HepG2 (cell line): Measurements from ENCODE around the gene TMEM14C. TPM values are rescaled to one million over a fixed set of nuclear protein-coding genes. Genes with fewer than 3 reads are reported as not detected.

Source experiments
- ATF7-NPFF ChIP-seq: sonication (generic); formaldehyde crosslinking; IDR thresholded peaks from 2 replicates; pipeline ENCODE4 v1.8.1; 2023; ENCODE audit warnings: mild to moderate bottlenecking, low read depth, missing genetic modification reagents, moderate library complexity
- CREBL2 ChIP-seq: sonication (generic); formaldehyde crosslinking; IDR thresholded peaks from 2 replicates; pipeline ENCODE4 v1.8.1; 2023; ENCODE audit warnings: missing genetic modification reagents, mild to moderate bottlenecking, borderline replicate concordance
- DPF2 ChIP-seq: sonication (generic); formaldehyde crosslinking; IDR thresholded peaks from 2 replicates; pipeline ENCODE4 v1.4.0; 2020; ENCODE audit warnings: mild to moderate bottlenecking, low read depth, missing genetic modification reagents, borderline replicate concordance
- FLYWCH1 ChIP-seq: sonication (generic); formaldehyde crosslinking; IDR thresholded peaks from 2 replicates; pipeline ENCODE4 v1.8.1; 2023; ENCODE audit warnings: mild to moderate bottlenecking, missing genetic modification reagents
- JUN ChIP-seq: sonication (generic); formaldehyde crosslinking; IDR thresholded peaks from 2 replicates; pipeline ENCODE4 v1.4.0; 2020; ENCODE audit warnings: mild to moderate bottlenecking, missing genetic modification reagents
- MED13 ChIP-seq: sonication (generic); formaldehyde crosslinking; IDR thresholded peaks from 2 replicates; pipeline ENCODE4 v1.5.0; 2020; ENCODE audit warnings: missing genetic modification reagents
- MLLT10 ChIP-seq: sonication (generic); formaldehyde crosslinking; IDR thresholded peaks from 2 replicates; pipeline ENCODE4 v1.4.0; 2020; ENCODE audit warnings: missing genetic modification reagents
- MZF1 ChIP-seq: sonication (generic); formaldehyde crosslinking; IDR thresholded peaks from 2 replicates; pipeline ENCODE4 v1.8.1; 2023; ENCODE audit warnings: mild to moderate bottlenecking, missing genetic modification reagents, borderline replicate concordance
- SIX4 ChIP-seq: sonication (generic); formaldehyde crosslinking; IDR thresholded peaks from 2 replicates; pipeline ENCODE4 v1.4.0; 2020; ENCODE audit warnings: missing genetic modification reagents
- STAT5B ChIP-seq: sonication (generic); formaldehyde crosslinking; IDR thresholded peaks from 2 replicates; pipeline ENCODE4 v1.4.0; 2020; ENCODE audit warnings: missing genetic modification reagents
- SUZ12 ChIP-seq: fragments of 150-350 bp; IDR thresholded peaks from 2 replicates; pipeline ENCODE4 v1.6.1; 2014; ENCODE audit warnings: low read depth, low read length
- SYNCRIP ChIP-seq: fragments of 200-400 bp; formaldehyde crosslinking; IDR thresholded peaks from 2 replicates; pipeline ENCODE4 v1.6.1; 2018; ENCODE audit warnings: mild to moderate bottlenecking, low read depth, low read length; ENCODE audit not compliant: insufficient read depth
- TOE1 ChIP-seq: sonication (generic); formaldehyde crosslinking; IDR thresholded peaks from 2 replicates; pipeline ENCODE4 v1.4.0; 2020; ENCODE audit warnings: mild to moderate bottlenecking, missing genetic modification reagents
- TP53 ChIP-seq: sonication (generic); formaldehyde crosslinking; conservative IDR thresholded peaks from 2 replicates; pipeline ENCODE4 v1.4.0; 2020; ENCODE audit warnings: missing genetic modification reagents
- ZNF224 ChIP-seq: sonication (generic); formaldehyde crosslinking; IDR thresholded peaks from 2 replicates; pipeline ENCODE4 v1.5.0; 2020; ENCODE audit warnings: mild to moderate bottlenecking, missing genetic modification reagents
- ZNF235 ChIP-seq: sonication (generic); formaldehyde crosslinking; IDR thresholded peaks from 2 replicates; pipeline ENCODE4 v1.8.1; 2023; ENCODE audit warnings: mild to moderate bottlenecking, missing genetic modification reagents, borderline replicate concordance
- ZNF350 ChIP-seq: sonication (generic); formaldehyde crosslinking; IDR thresholded peaks from 2 replicates; pipeline ENCODE4 v1.4.0; 2020; ENCODE audit warnings: mild to moderate bottlenecking, low read depth, missing genetic modification reagents, borderline replicate concordance
- ZNF549 ChIP-seq: sonication (generic); formaldehyde crosslinking; IDR thresholded peaks from 2 replicates; pipeline ENCODE4 v1.5.0; 2020; ENCODE audit warnings: missing genetic modification reagents
- ZNF570 ChIP-seq: sonication (generic); formaldehyde crosslinking; IDR thresholded peaks from 2 replicates; pipeline ENCODE4 v1.4.0; 2020; ENCODE audit warnings: mild to moderate bottlenecking, missing genetic modification reagents, borderline replicate concordance
- ZNF572 ChIP-seq: sonication (generic); formaldehyde crosslinking; IDR thresholded peaks from 2 replicates; pipeline ENCODE4 v1.5.1; 2020; ENCODE audit warnings: mild to moderate bottlenecking, missing genetic modification reagents
- ZNF652 ChIP-seq: IDR thresholded peaks from 2 replicates; pipeline ENCODE4 v1.6.1; 2016; ENCODE audit warnings: low read depth, borderline replicate concordance
- ZNF781 ChIP-seq: sonication (generic); formaldehyde crosslinking; IDR thresholded peaks from 2 replicates; pipeline ENCODE4 v1.5.1; 2020; ENCODE audit warnings: borderline replicate concordance, mild to moderate bottlenecking, missing genetic modification reagents; ENCODE audit errors: not compliant biosample characterization
- ZSCAN9 ChIP-seq: IDR thresholded peaks from 2 replicates; pipeline ENCODE4 v1.6.1; 2016; ENCODE audit warnings: borderline replicate concordance
- polyA plus RNA-seq, 8 experiments: library from polyadenylated mRNA; depleted of rRNA in 3 of 8; stranded (reverse) in 7 of 8; unstranded in 1 of 8; fragments of >200 nt; fragmentation: Illumina TruSeq in 4 of 8; extraction: Trizol in 4 of 8; gene quantifications; 2 replicates each; pipeline versions ENCODE4 v1.2.1 to v1.2.3, GENCODE V29; 2011 to 2016; ENCODE audit warnings: low read depth in 4 of 8, missing spikeins in 1 of 8, mixed read lengths in 1 of 8; ENCODE audit not compliant: insufficient read depth in 1 of 8
- total RNA-seq, 5 experiments: library from RNA; depleted of rRNA; stranded (reverse); fragments of >200 nt; fragmentation: Illumina TruSeq; extraction: Trizol; gene quantifications; 2 replicates each; pipeline ENCODE4 v1.2.3, GENCODE V29; 2016; ENCODE audit warnings: low read depth in 1 of 5
- TF ChIP-seq, protein P1 (sequence below): sonication (generic); formaldehyde crosslinking; IDR thresholded peaks from 2 replicates; pipeline ENCODE4 v1.4.0; 2020; ENCODE audit warnings: missing genetic modification reagents
- TF ChIP-seq, protein P2 (sequence below): sonication (generic); formaldehyde crosslinking; IDR thresholded peaks from 2 replicates; pipeline ENCODE4 v1.4.0; 2020; ENCODE audit warnings: missing genetic modification reagents

TMEM14C gene
- total and polyA plus RNA-seq, 2 of the 13 experiments (the other 11 are each of a cell fraction or from before 2014, with no cell fraction given) = 184 TPM

DNA sequence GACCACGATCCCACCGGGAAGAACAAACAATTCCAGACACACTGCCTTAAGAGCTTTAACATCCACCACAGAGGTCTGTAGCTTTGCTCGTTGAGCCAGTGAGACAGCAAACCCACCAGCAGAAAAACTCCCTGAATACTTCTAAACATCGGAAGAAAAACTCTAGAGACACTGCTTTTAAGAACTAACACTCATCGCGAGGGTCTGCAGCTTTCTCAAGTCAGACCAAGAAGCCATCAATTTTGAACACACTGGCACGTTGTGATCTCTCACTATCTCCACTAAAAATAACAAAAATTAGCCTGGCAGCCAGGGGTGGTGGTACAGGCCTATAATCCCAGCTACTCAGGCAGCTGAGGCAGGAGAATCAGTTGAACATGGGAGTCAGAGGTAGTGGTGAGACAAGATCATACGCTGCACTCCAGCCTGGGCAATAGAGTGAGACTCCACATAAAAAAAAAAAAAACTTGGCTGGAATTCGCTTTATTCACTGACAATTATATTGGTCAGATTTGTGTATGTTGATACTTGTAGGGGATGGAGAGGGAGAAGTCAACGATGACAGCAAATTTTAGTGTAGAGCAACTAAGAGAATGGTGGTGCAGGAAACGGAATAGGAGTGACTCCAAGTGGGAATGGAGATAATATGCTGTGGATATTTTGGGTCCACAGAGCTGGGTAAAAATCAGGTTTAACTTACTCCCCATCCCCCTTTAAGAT, 860 bp upstream of the TMEM14C start (continued):
- no peak for TF ChIP-seq DPF2 (CRISPR knock-in tag)
- TF ChIP-seq, protein P1, sequence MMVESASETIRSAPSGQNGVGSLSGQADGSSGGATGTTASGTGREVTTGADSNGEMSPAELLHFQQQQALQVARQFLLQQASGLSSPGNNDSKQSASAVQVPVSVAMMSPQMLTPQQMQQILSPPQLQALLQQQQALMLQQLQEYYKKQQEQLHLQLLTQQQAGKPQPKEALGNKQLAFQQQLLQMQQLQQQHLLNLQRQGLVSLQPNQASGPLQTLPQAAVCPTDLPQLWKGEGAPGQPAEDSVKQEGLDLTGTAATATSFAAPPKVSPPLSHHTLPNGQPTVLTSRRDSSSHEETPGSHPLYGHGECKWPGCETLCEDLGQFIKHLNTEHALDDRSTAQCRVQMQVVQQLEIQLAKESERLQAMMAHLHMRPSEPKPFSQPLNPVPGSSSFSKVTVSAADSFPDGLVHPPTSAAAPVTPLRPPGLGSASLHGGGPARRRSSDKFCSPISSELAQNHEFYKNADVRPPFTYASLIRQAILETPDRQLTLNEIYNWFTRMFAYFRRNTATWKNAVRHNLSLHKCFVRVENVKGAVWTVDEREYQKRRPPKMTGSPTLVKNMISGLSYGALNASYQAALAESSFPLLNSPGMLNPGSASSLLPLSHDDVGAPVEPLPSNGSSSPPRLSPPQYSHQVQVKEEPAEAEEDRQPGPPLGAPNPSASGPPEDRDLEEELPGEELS (CRISPR knock-in tag) = peak; percentile 2; the same call in 1 of the 2 replicates
- TF ChIP-seq, protein P2, sequence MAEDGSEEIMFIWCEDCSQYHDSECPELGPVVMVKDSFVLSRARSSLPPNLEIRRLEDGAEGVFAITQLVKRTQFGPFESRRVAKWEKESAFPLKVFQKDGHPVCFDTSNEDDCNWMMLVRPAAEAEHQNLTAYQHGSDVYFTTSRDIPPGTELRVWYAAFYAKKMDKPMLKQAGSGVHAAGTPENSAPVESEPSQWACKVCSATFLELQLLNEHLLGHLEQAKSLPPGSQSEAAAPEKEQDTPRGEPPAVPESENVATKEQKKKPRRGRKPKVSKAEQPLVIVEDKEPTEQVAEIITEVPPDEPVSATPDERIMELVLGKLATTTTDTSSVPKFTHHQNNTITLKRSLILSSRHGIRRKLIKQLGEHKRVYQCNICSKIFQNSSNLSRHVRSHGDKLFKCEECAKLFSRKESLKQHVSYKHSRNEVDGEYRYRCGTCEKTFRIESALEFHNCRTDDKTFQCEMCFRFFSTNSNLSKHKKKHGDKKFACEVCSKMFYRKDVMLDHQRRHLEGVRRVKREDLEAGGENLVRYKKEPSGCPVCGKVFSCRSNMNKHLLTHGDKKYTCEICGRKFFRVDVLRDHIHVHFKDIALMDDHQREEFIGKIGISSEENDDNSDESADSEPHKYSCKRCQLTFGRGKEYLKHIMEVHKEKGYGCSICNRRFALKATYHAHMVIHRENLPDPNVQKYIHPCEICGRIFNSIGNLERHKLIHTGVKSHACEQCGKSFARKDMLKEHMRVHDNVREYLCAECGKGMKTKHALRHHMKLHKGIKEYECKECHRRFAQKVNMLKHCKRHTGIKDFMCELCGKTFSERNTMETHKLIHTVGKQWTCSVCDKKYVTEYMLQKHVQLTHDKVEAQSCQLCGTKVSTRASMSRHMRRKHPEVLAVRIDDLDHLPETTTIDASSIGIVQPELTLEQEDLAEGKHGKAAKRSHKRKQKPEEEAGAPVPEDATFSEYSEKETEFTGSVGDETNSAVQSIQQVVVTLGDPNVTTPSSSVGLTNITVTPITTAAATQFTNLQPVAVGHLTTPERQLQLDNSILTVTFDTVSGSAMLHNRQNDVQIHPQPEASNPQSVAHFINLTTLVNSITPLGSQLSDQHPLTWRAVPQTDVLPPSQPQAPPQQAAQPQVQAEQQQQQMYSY (CRISPR knock-in tag) = peak; percentile 56; the same call in 1 of the 2 replicates
- no peak for TF ChIP-seq MLLT10 (CRISPR knock-in tag)
- 0 out of 2 replicates have a peak, but pooled peaks have one; percentile 28 for TF ChIP-seq MED13 (CRISPR knock-in tag)
- no peak for TF ChIP-seq FLYWCH1 (CRISPR knock-in tag)
- TF ChIP-seq SIX4 (CRISPR knock-in tag) = 0 out of 2 replicates have a peak, but pooled peaks have one; percentile 7
- no peak for TF ChIP-seq ZNF549 (CRISPR knock-in tag)
- TF ChIP-seq ZNF224 (CRISPR knock-in tag) = peak; percentile 51; the same call in 1 of the 2 replicates
- no peak for TF ChIP-seq STAT5B (CRISPR knock-in tag)
- TF ChIP-seq ZSCAN9 (CRISPR knock-in tag) = no peak
- TF ChIP-seq ZNF781 (CRISPR knock-in tag) = peak; percentile 11
- no peak for TF ChIP-seq SUZ12
- no peak for TF ChIP-seq ATF7-NPFF (CRISPR knock-in tag)
- no peak for TF ChIP-seq ZNF570 (CRISPR knock-in tag)
- no peak for TF ChIP-seq ZNF652 (CRISPR knock-in tag)
- no peak for TF ChIP-seq SYNCRIP
- 0 out of 2 replicates have a peak, but pooled peaks have one; percentile 10 for TF ChIP-seq MZF1 (CRISPR knock-in tag)
- no peak for TF ChIP-seq ZNF350 (CRISPR knock-in tag)
- no peak for TF ChIP-seq TP53 (CRISPR knock-in tag)
- TF ChIP-seq ZNF572 = 0 out of 2 replicates have a peak, but pooled peaks have one; percentile 9
- no peak; the same call in 1 of the 2 replicates for TF ChIP-seq JUN
- TF ChIP-seq ZNF235 (CRISPR knock-in tag) = peak; percentile 37; the same call in 1 of the 2 replicates
- TF ChIP-seq TOE1 = peak; percentile 3; the same call in 1 of the 2 replicates
- TF ChIP-seq CREBL2 (CRISPR knock-in tag) = no peak
